ENCODE results near the gene GGN.
"Not testable (repeated sequence)": the region's sequence is repeated elsewhere in the genome, so short reads cannot be mapped to it uniquely, and the experiment has no call there.

GGN gene

GRCh38 chr19:38411041-38411712 is 23.3 kb upstream of the GGN start:
- no peak for DNase-seq (ENCODE audit: low read depth in 2 of 2)

GRCh38 chr19:38410407-38410806 is 22.6 kb upstream of the GGN start:
- not testable (repeated sequence) for DNase-seq (ENCODE audit: low read depth in 2 of 2)

- no peak for DNase-seq (ENCODE audit: low read depth in 2 of 2)
Measured at GRCh38 chr19:38409631-38410133, 21.8 kb upstream of the GGN start.

GRCh38 chr19:38405276-38405675 is 17.4 kb upstream of the GGN start:
- no peak for DNase-seq (ENCODE audit: low read depth in 2 of 2)

- no peak for DNase-seq (ENCODE audit: low read depth in 2 of 2)
Measured at GRCh38 chr19:38404858-38405257, 17.0 kb upstream of the GGN start.

GRCh38 chr19:38402967-38403674 is 15.3 kb upstream of the GGN start, which contains the start of gene FAM98C:
TSS of gene FAM98C (plus strand) at chr19:38403093. CDS start at chr19:38403154, 61 bp downstream.
- DNase-seq (ENCODE audit: low read depth in 2 of 2): peak; percentile 94 to 96

- no peak for DNase-seq (ENCODE audit: low read depth in 2 of 2)
Measured at GRCh38 chr19:38402623-38402966, 14.8 kb upstream of the GGN start.

GRCh38 chr19:38401148-38401547 is 13.3 kb upstream of the GGN start:
- DNase-seq (ENCODE audit: low read depth in 2 of 2): no peak

GRCh38 chr19:38400361-38400760 is 12.5 kb upstream of the GGN start:
- no peak for DNase-seq (ENCODE audit: low read depth in 2 of 2)

- no peak for DNase-seq (ENCODE audit: low read depth in 2 of 2)
Measured at GRCh38 chr19:38399537-38399936, 11.7 kb upstream of the GGN start.

GRCh38 chr19:38399081-38399480 is 11.2 kb upstream of the GGN start:
- no peak for DNase-seq (ENCODE audit: low read depth in 2 of 2)

GRCh38 chr19:38395381-38396114 is 7.7 kb upstream of the GGN start:
- DNase-seq (ENCODE audit: low read depth in 2 of 2): no peak

GRCh38 chr19:38394488-38394887 is 6.7 kb upstream of the GGN start:
- DNase-seq (ENCODE audit: low read depth in 2 of 2): peak in 1 of 2 donors; percentile 40

GRCh38 chr19:38392707-38393308 is 5.0 kb upstream of the GGN start:
- no peak for DNase-seq (ENCODE audit: low read depth in 2 of 2)

- DNase-seq (ENCODE audit: low read depth in 2 of 2): no peak
Measured at GRCh38 chr19:38391911-38392464, 4.2 kb upstream of the GGN start.

GRCh38 chr19:38389957-38390924 is 2.4 kb upstream of the GGN start:
- no peak for DNase-seq (ENCODE audit: low read depth in 2 of 2)

GRCh38 chr19:38389101-38389925 is 1.5 kb upstream of the GGN start:
- no peak for DNase-seq (ENCODE audit: low read depth in 2 of 2)

- no peak for DNase-seq (ENCODE audit: low read depth in 2 of 2)
Measured at GRCh38 chr19:38388349-38389100, 691 bp upstream of the GGN start, which contains the start of gene SPRED3. TSS of gene SPRED3 (plus strand) at chr19:38388697. CDS start at chr19:38390303, 1,606 bp downstream.
